GM13976 (cell line): ENCODE measurements around the gene IL32.
"Not testable (repeated sequence)": the region's sequence is repeated elsewhere in the genome, so short reads cannot be mapped to it uniquely, and the experiment has no call there.

Experiments used
- DNase-seq: peaks from one replicate; pipeline ENCODE4 v3.0.0; 2012; ENCODE audit warnings: low spot score
- in situ Hi-C: fragments of 300-500 bp; cut with MboI; formaldehyde crosslinking; loops from one replicate; pipeline ENCODE4 v1.12.0; 2022; ENCODE audit warnings: low sequenced_read_pairs, mixed read lengths, inconsistent platforms; ENCODE audit not compliant: unreplicated experiment
- TF ChIP-seq, protein P1 (sequence below): IDR thresholded peaks from 2 replicates; pipeline ENCODE4 v1.5.1; 2012; ENCODE audit warnings: borderline replicate concordance, mild to moderate bottlenecking; ENCODE audit not compliant: insufficient read depth; ENCODE audit errors: extremely low read depth, missing control alignments, control extremely low read depth

The IL32 gene

DNA sequence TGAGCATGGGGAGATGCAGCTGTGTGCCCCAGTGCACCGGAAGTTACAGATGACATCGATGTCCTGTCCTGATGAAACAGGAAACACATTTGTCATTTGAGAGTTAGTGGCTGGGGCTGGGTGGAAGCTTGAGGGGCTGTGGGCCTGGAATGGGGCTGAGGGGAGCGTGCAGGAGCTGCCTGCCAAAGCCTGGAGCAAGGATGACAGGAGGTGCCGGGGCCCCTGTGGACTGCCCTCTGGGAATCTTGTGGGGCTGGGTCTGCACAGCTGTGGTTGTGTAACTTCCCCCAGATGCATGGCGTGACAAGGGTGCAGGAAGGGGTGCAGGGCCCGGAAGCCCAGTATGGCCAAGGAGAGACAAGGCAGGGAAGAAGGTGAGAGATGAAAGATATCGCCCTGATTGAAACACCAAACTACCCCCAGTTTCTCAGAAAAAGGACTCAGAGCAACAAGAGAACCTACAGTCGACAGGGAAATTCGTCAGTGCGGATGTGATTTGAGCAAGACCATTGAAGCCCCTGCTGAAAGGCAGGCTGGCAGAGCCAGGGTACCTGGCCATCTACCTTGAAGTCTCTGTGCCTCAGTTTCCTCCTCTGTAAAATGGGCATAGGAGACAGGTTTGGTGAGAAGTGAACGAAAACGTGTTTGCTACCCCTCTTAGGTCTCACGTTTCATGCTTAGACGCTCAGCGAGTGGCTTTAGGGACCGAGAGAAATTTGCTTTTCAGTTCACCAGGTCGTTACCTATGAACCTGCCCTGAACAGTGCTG is 10.3 kb upstream of the IL32 start:
- in situ Hi-C loops, result no loop called here

DNA sequence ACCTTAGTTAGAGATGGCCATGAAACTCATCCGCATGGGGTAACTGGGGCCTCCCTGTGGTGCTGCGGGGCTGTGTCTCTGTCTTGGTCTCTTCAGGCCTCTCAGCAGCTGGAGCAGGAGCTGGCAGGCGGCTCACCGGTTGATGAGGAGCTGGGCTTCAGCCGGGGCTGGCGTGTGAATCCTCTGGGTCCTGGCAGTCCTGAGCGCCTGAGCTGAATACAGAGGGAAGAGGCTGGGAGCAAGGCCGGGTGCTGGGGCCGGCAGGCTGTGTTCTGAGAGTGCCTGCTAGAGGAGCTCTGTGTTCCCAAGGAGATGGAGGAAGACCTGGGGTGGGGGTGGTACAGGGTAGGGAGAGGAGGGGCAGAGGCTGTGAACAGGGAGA is 9.7 kb upstream of the IL32 start:
- in situ Hi-C loops, DNase-seq: not testable (repeated sequence)

More for the DNA sequence above, 10.3 kb upstream of the IL32 start:
- TF ChIP-seq, protein P1, sequence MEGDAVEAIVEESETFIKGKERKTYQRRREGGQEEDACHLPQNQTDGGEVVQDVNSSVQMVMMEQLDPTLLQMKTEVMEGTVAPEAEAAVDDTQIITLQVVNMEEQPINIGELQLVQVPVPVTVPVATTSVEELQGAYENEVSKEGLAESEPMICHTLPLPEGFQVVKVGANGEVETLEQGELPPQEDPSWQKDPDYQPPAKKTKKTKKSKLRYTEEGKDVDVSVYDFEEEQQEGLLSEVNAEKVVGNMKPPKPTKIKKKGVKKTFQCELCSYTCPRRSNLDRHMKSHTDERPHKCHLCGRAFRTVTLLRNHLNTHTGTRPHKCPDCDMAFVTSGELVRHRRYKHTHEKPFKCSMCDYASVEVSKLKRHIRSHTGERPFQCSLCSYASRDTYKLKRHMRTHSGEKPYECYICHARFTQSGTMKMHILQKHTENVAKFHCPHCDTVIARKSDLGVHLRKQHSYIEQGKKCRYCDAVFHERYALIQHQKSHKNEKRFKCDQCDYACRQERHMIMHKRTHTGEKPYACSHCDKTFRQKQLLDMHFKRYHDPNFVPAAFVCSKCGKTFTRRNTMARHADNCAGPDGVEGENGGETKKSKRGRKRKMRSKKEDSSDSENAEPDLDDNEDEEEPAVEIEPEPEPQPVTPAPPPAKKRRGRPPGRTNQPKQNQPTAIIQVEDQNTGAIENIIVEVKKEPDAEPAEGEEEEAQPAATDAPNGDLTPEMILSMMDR, result no peak
- peak; percentile 19 for DNase-seq

DNA sequence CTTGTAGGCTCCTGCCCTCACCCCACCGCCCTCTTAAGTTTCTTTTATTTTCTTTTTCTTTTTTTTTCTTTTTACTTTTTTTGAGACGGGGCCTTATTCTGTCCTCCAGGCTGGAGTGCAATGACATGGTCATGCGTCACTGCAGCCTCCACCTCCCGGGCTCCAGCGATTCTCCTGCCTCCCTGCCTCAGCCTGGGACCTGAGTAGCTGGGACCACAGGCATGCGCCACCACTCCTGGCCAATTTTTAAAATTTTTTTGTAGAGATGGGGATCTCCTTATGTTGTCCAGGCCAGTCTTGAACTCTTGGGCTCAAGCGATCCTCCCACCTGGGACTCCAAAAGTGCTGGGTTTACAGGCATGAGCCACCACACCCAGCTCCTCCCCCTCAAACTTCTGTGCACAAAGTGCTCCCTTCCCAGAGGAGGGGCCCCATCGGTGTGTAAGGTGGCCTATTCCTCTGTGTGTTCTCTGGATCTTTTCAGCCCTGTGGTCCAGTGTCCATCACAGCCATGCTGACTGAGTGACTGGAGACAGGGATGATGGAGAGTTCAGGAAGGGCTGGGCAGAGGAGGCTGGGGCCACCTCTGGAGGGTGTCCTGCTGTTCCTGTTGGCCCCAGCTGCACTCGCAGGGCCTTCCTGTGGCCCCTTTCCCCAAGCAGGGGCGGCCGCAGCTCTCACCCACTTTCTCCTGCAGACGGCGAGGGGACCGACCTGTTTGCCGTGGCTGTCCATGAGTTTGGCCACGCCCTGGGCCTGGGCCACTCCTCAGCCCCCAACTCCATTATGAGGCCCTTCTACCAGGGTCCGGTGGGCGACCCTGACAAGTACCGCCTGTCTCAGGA is 8.9 kb upstream of the IL32 start:
- DNase-seq, result no peak
- TF ChIP-seq, protein P1, result no peak
- in situ Hi-C loops, result no loop called here

DNA sequence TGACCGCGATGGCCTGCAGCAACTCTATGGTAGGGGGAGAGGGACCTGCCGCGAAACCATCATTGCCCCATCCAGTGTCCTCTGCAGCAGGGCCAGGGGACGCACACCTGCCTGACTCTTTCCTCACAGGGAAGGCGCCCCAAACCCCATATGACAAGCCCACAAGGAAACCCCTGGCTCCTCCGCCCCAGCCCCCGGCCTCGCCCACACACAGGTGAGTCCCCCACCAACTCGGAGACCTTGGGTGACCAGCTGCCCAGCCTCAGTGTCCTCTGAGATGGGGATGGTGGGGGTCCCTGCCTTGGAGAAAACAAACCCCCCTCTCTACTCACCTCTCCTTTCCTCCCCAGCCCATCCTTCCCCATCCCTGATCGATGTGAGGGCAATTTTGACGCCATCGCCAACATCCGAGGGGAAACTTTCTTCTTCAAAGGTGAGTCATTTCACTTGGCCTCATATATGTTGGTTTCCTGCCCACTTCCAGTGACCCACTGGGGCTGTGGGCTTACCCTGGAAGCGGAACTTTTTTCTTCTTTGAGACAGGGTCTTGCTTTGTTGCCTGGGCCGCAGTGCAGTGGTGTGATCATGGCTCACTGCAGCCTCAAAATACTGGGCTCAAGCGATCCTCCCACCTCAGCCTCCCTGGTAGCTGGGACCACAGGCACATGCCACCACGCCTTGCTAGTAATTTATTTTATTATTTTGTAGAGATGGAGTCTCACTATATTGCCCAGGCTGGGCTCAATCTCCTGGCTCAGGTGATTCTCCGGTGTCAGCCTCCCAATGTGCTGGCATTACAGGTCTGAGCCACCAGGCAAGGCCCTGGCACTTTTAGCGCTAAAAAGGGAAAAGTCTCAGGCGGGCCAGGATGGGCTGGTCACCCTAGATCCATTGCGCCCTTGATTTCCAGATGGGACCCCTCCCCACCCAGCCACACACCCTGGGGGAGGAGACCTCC is 8.0 kb upstream of the IL32 start:
- in situ Hi-C loops, result no loop called here

DNA sequence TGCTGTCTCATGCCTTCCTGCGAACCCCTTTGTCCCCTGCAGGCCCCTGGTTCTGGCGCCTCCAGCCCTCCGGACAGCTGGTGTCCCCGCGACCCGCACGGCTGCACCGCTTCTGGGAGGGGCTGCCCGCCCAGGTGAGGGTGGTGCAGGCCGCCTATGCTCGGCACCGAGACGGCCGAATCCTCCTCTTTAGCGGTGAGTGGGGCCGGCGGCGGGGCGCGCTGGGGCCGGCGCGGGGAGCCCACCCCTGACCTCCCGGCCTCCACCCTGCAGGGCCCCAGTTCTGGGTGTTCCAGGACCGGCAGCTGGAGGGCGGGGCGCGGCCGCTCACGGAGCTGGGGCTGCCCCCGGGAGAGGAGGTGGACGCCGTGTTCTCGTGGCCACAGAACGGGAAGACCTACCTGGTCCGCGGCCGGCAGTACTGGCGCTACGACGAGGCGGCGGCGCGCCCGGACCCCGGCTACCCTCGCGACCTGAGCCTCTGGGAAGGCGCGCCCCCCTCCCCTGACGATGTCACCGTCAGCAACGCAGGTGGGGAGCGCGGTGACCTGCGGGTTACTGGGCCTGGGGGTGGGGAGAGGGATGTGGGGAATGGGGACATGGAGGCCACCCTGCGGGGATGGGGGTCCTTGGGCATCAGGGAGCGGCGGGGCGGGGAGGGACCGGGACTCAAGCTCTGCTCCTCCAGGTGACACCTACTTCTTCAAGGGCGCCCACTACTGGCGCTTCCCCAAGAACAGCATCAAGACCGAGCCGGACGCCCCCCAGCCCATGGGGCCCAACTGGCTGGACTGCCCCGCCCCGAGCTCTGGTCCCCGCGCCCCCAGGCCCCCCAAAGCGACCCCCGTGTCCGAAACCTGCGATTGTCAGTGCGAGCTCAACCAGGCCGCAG is 7.1 kb upstream of the IL32 start:
- peak; percentile 80 for DNase-seq
- TF ChIP-seq, protein P1, result peak; percentile 67
- in situ Hi-C loops, result no loop called here

More for the DNA sequence above, 8.0 kb upstream of the IL32 start:
- no peak for DNase-seq
- TF ChIP-seq, protein P1, result no peak

DNA sequence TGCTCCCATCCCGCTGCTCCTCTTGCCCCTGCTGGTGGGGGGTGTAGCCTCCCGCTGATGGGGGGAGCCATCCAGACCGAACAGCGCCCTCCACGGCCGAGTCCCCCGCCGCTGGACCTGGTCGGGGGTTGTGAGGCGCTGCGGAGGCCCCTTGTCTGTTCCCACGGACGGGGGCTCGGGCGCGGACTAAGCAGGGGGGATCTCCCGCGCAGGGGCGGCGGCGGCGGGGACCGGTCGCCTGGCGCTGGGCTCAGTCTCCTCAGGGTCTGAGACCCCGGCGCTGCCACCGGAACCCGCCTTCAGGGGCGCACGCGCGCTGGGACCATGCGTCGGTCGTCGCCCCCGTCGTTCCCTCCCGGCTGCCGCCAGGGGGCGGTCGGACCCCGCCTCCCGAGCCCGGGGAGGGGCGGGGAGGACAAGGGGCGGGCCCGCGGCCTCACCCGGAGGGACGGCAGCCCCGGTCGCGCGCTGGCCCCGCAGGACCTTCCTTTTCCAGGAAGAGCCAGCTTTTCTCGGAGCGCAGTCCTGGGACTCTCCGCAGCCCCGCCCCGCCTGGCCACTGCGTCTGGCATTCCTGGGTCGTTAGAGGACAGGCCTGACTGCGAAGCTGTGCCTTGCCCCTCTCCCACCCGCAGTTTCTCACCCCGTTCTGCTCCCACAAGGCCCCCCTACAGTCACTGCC is 6.3 kb upstream of the IL32 start:
- peak; percentile 97 for DNase-seq
- in situ Hi-C loops, result no loop called here
- TF ChIP-seq, protein P1, result peak; percentile 94
